Measurements from ENCODE around the gene S100A13.
A peak's percentile ranks its signal among the peaks of the same experiment; 100 is the strongest.
"Not testable (repeated sequence)": the region's sequence is repeated elsewhere in the genome, so short reads cannot be mapped to it uniquely, and the experiment has no call there.

Gene S100A13

DNA sequence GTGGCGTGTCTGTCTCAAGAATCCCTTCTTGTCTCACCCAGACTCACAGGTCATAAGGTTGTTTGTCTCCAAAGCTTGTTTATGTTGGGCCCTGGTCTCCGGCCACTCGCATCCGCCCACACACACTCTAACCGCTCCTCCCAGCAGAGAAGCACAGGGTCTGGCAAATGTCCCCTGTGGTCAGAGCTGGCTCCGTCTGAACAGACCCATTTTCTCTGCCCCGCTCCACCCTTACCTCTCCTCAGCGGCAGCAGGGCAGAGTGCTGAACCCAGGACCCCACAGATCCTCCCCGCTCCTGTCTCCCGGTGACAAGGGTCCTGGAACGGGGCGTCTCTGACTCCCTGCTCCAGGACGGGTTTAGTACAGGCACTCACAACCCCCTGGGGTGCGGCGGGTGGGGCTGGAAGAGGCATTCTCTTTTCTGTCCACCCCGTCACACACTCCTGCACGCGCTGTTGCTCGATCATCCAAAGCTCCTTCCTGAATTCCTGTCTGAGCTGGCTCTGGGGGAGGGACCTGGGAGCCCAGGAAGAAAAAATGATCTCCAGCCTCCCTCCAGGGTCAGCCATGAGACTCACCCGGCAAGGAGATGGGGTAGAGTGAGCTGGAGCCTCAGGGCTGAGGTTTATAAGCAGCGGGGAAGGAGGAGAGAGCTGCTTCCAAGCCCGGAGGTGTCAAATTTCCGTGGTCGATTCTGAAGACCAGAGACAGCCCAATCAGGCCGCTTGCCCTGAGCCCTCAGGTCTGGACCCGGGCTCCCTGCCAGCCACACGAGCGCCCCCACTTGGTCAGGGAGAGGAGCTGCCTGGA is at the start of gene S100A13:
Gene S100A13, minus strand, starts transcription at position 602 of the 811 bp plus-strand sequence. CDS start 1,033 bp downstream, outside the sequence.
- peak; percentile 94 for DNase-seq (ENCODE audit: low read depth)
- Histone ChIP-seq H3K9me3 (ENCODE audit: control insufficient read depth, low read length) (no peaks in the 10 kb centered on the region), H3K4me3 (ENCODE audit: low read length) (peak within 1 kb of the TSS; percentile 86)

GRCh38 chr1:153673511-153673910 is 46.2 kb upstream of the S100A13 start:
- peaks cover 6% of the 10 kb centered on the region for H3K36me3 ChIP-seq (ENCODE audit: control insufficient read depth, insufficient read depth, low read length, severe bottlenecking)
- peaks cover 28% of the 10 kb centered on the region for H3K4me1 ChIP-seq (ENCODE audit: control insufficient read depth, insufficient read depth, low read length)
- no peak overlapping the region for H3K4me3 ChIP-seq (ENCODE audit: low read length)
- no peak overlapping the region for H3K9ac ChIP-seq (ENCODE audit: low read length)
- H3K27me3 ChIP-seq (replicated peaks; ENCODE audit: control insufficient read depth, insufficient read depth, low read length): no peaks in the 10 kb centered on the region
- H3K9me3 ChIP-seq (ENCODE audit: control insufficient read depth, low read length): no peaks in the 10 kb centered on the region
- no peak for DNase-seq (ENCODE audit: low read depth)

More for the DNA sequence above, at the start of gene S100A13:
- Histone ChIP-seq H3K36me3 (ENCODE audit: control insufficient read depth, insufficient read depth, low read length, severe bottlenecking) (peaks cover 20% of the 10 kb centered on the region), H3K4me1 (ENCODE audit: control insufficient read depth, insufficient read depth, low read length) (peaks cover 79% of the 10 kb centered on the region), H3K27me3 (replicated peaks; ENCODE audit: control insufficient read depth, insufficient read depth, low read length) (no peaks in the 10 kb centered on the region), H3K9ac (ENCODE audit: low read length) (peak within 1 kb of the TSS; percentile 95)

DNA sequence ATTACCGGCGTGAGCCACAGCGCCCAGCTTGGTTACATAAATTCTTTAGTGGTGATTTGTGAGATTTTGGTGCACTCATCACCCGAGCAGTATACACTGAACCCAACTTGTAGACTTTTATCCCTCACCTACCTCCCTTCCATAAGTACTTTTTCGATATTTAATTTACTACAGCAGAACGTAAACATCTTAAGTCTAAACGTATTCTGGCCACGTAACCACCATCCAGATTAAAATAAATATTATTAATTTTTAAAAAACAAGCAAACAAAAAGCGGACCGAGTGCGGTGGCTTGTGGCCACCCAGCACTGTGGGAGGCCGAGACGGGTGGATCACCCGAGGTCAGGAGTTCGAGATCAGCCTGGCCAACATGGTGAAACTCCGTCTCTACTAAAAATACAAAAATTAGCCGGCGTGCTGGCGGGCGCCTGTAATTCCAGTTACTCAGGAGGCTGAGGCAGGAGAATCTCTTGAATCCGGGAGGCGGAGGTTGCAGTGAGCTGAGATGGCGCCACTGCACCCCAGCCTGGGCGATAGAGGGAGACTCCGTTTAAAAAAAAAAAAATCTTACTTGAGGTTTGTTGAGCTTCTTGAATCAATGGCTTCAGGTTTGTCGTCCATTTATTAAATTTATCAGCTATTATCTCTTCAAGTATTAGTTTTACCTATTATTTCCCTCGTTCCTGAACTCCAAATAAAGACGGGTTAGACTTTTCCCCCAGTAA is 44.5 kb upstream of the S100A13 start:
- DNase-seq (ENCODE audit: low read depth); H3K27me3 ChIP-seq (replicated peaks; ENCODE audit: control insufficient read depth, insufficient read depth, low read length): not testable (repeated sequence)

GRCh38 chr1:153670859-153671627 is 43.7 kb upstream of the S100A13 start, which contains the start of gene ILF2:
Gene ILF2, minus strand, starts transcription at chr1:153670993. Its CDS starts 71 bp downstream, at chr1:153670922.
- peaks cover 31% of the 10 kb centered on the region for H3K36me3 ChIP-seq (ENCODE audit: control insufficient read depth, insufficient read depth, low read length, severe bottlenecking)
- peaks cover 19% of the 10 kb centered on the region for H3K4me1 ChIP-seq (ENCODE audit: control insufficient read depth, insufficient read depth, low read length)
- H3K9me3 ChIP-seq (ENCODE audit: control insufficient read depth, low read length): no peaks in the 10 kb centered on the region
- H3K4me3 ChIP-seq (ENCODE audit: low read length): peak within 1 kb of the TSS; percentile 98
- DNase-seq (ENCODE audit: low read depth): peak; percentile 99
- H3K27me3 ChIP-seq (replicated peaks; ENCODE audit: control insufficient read depth, insufficient read depth, low read length): no peaks in the 10 kb centered on the region
- H3K9ac ChIP-seq (ENCODE audit: low read length): peak within 1 kb of the TSS; percentile 95

More for the DNA sequence above, 44.5 kb upstream of the S100A13 start:
- H3K9ac ChIP-seq (ENCODE audit: low read length): peak overlapping the region; percentile 68
- peaks cover 19% of the 10 kb centered on the region for H3K4me1 ChIP-seq (ENCODE audit: control insufficient read depth, insufficient read depth, low read length)
- peak overlapping the region; percentile 78 for H3K4me3 ChIP-seq (ENCODE audit: low read length)
- H3K36me3 ChIP-seq (ENCODE audit: control insufficient read depth, insufficient read depth, low read length, severe bottlenecking): peaks cover 23% of the 10 kb centered on the region
- not testable (repeated sequence) for H3K9me3 ChIP-seq (ENCODE audit: control insufficient read depth, low read length)

DNA sequence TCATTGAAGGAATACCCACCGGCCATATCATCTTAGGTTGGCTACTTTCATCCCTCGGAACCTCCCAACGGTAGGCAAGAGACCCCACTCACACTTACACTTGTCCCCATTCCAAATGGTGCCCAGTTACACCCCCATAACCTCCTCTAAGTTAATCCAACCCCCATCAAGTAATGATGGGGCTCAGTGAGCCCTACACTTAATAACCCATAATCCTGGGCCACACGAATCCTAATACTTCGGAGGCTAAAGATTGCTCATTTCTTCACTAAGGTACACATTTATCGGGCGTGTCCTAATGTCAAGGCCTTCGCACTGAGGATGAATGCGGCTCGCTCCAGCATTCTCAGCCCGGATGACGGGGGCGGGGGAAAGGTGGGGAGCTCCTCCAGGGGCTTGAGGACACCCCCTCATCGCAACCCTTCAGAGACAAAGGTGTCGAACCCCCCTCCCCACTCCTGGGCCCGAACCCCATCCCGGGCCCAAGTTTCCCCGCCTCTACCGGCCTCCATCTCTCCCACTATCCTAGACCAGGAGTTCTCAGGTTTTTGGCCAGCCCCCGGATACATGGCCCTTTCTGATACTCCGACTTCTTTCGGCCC is 43.1 kb upstream of the S100A13 start:
- Histone ChIP-seq H3K4me3 (ENCODE audit: low read length) (peak overlapping the region; percentile 98), H3K36me3 (ENCODE audit: control insufficient read depth, insufficient read depth, low read length, severe bottlenecking) (peaks cover 38% of the 10 kb centered on the region), H3K9ac (ENCODE audit: low read length) (peak overlapping the region; percentile 95), H3K27me3 (replicated peaks; ENCODE audit: control insufficient read depth, insufficient read depth, low read length) (no peaks in the 10 kb centered on the region), H3K4me1 (ENCODE audit: control insufficient read depth, insufficient read depth, low read length) (peaks cover 19% of the 10 kb centered on the region), H3K9me3 (ENCODE audit: control insufficient read depth, low read length) (no peaks in the 10 kb centered on the region)
- DNase-seq (ENCODE audit: low read depth): no peak

DNA sequence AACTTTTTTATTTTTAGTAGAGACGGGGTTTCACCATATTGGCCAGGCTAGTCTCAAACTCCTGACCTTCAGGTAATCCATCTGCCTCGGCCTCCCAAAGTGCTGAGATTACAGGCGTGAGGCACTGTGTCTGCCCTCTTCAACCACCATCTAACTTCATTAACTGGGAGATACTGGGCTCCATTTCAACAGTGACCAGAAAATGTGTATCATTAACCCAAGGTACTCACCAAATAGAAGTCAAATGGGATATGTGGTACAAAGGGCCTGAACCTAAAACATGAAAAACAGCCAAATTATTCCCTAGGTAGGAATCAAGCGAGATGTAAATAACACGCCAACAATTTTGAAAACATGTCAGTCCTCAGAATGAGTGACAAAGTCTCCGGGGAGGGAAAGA is 42.3 kb upstream of the S100A13 start:
- DNase-seq (ENCODE audit: low read depth): no peak
- Histone ChIP-seq H3K4me1 (ENCODE audit: control insufficient read depth, insufficient read depth, low read length) (peaks cover 19% of the 10 kb centered on the region), H3K9me3 (ENCODE audit: control insufficient read depth, low read length) (no peaks in the 10 kb centered on the region), H3K27me3 (replicated peaks; ENCODE audit: control insufficient read depth, insufficient read depth, low read length) (no peaks in the 10 kb centered on the region), H3K36me3 (ENCODE audit: control insufficient read depth, insufficient read depth, low read length, severe bottlenecking) (peaks cover 45% of the 10 kb centered on the region), H3K4me3 (ENCODE audit: low read length) (peak overlapping the region; percentile 98), H3K9ac (ENCODE audit: low read length) (peak overlapping the region; percentile 95)

DNA sequence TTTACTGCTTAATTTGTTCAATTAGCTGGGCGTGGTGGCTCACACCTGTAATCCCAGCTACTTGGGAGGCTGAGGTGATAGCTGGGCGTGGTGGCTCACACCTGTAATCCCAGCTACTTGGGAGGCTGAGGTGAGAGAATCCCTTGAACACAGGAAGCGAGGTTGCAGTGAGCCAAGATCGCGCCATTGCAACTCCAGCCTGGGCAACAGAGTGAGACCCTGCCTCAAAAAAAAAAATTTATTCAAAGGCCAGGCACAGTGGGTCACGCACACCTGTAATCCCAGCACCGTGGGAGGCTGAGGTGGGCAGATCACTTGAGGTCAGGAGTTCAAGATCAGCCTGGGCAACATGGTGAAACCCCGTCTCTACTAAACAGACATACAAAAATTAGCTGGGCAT is 41.4 kb upstream of the S100A13 start:
- H3K9me3 ChIP-seq (ENCODE audit: control insufficient read depth, low read length); DNase-seq (ENCODE audit: low read depth); H3K27me3 ChIP-seq (replicated peaks; ENCODE audit: control insufficient read depth, insufficient read depth, low read length); H3K4me3 ChIP-seq (ENCODE audit: low read length); H3K9ac ChIP-seq (ENCODE audit: low read length): not testable (repeated sequence)
- Histone ChIP-seq H3K4me1 (ENCODE audit: control insufficient read depth, insufficient read depth, low read length) (peaks cover 23% of the 10 kb centered on the region), H3K36me3 (ENCODE audit: control insufficient read depth, insufficient read depth, low read length, severe bottlenecking) (peaks cover 55% of the 10 kb centered on the region)

GRCh38 chr1:153667439-153667838 is 40.1 kb upstream of the S100A13 start:
- Histone ChIP-seq H3K9ac (ENCODE audit: low read length) (no peak overlapping the region), H3K4me3 (ENCODE audit: low read length) (no peak overlapping the region), H3K36me3 (ENCODE audit: control insufficient read depth, insufficient read depth, low read length, severe bottlenecking) (peaks cover 67% of the 10 kb centered on the region), H3K9me3 (ENCODE audit: control insufficient read depth, low read length) (no peaks in the 10 kb centered on the region), H3K27me3 (replicated peaks; ENCODE audit: control insufficient read depth, insufficient read depth, low read length) (no peaks in the 10 kb centered on the region), H3K4me1 (ENCODE audit: control insufficient read depth, insufficient read depth, low read length) (peaks cover 34% of the 10 kb centered on the region)
- no peak for DNase-seq (ENCODE audit: low read depth)

GRCh38 chr1:153663211-153663610 is 35.9 kb upstream of the S100A13 start:
- H3K4me3 ChIP-seq (ENCODE audit: low read length): no peak overlapping the region
- H3K36me3 ChIP-seq (ENCODE audit: control insufficient read depth, insufficient read depth, low read length, severe bottlenecking): peaks cover 77% of the 10 kb centered on the region
- no peaks in the 10 kb centered on the region for H3K9me3 ChIP-seq (ENCODE audit: control insufficient read depth, low read length)
- H3K27me3 ChIP-seq (replicated peaks; ENCODE audit: control insufficient read depth, insufficient read depth, low read length): no peaks in the 10 kb centered on the region
- peak overlapping the region; percentile 29 for H3K9ac ChIP-seq (ENCODE audit: low read length)
- peak; percentile 24 for DNase-seq (ENCODE audit: low read depth)
- H3K4me1 ChIP-seq (ENCODE audit: control insufficient read depth, insufficient read depth, low read length): peaks cover 39% of the 10 kb centered on the region

DNA sequence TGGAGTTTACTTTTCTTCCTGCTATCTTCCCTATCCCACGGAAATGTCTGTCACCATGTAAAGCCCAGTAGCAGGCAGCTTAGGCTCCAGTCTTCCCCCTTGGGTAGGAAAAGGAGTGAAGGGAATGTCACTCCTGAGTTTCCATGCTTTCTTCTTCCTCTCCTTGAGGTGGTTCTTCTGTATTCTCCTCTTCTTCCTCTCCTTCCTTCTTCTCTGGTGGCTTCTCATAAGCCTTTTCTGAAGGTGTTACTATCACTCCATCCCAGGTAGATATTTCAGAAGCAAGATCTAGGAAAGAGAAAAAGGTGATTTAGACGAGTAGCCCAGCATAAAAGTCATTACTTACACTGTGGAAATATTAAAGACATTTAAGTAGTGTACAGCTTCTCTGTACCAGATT is 35.0 kb upstream of the S100A13 start:
- peaks cover 40% of the 10 kb centered on the region for H3K4me1 ChIP-seq (ENCODE audit: control insufficient read depth, insufficient read depth, low read length)
- no peaks in the 10 kb centered on the region for H3K9me3 ChIP-seq (ENCODE audit: control insufficient read depth, low read length)
- no peak for DNase-seq (ENCODE audit: low read depth)
- no peaks in the 10 kb centered on the region for H3K27me3 ChIP-seq (replicated peaks; ENCODE audit: control insufficient read depth, insufficient read depth, low read length)
- peaks cover 67% of the 10 kb centered on the region for H3K36me3 ChIP-seq (ENCODE audit: control insufficient read depth, insufficient read depth, low read length, severe bottlenecking)
- H3K9ac ChIP-seq (ENCODE audit: low read length): no peak overlapping the region
- no peak overlapping the region for H3K4me3 ChIP-seq (ENCODE audit: low read length)

Measured in adipocyte (in vitro differentiated cells).